ENCODE data around the gene HAT1.

DNA sequence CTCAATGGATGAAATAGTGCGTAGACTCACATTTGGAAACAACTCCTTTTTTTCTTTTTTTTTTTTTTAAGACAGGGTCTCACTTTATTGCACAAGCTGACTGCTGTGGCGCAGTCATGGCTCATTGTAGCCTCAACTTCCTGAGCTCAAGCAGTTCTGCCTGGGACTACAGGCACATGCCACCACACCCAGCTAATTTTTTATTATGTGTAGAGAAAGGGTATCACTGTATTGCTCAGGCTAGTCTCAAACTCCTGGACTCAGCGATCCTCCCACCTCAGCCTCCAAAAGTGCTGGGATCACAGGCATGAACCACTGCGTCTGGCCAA lies 17.4 kb downstream of the HAT1 start:
- TF ChIP-seq ZNF274 (IDR thresholded peaks at IDR 0.05; ENCODE audit: low read depth, low read length) (no peak), YY1 (IDR thresholded peaks at IDR 0.05; ENCODE audit: insufficient read depth, insufficient read length) (no peak)
